ENCODE data around the gene ARHGAP21.

GRCh38 chr10:24724381-24725228 lies 918 bp upstream of the ARHGAP21 start:
- TF ChIP-seq CBX8 (IDR thresholded peaks at IDR 0.05) = no peak
- no peak for TF ChIP-seq CTCF (IDR thresholded peaks at IDR 0.05)
- no peak for TF ChIP-seq FOSL2 (IDR thresholded peaks at IDR 0.05)
- no peak for TF ChIP-seq FOSL2 (CRISPR knock-in tag; IDR thresholded peaks at IDR 0.05)
- TF ChIP-seq POLR2A (IDR thresholded peaks at IDR 0.05; ENCODE audit: low read length) = peak; percentile 76
- no peak; a peak in 2 of 5 replicates for TF ChIP-seq RAD21 (conservative IDR thresholded peaks at IDR 0.05 in 1 of 2, IDR thresholded peaks at IDR 0.05 in 1 of 2)
- TF ChIP-seq, protein P1, sequence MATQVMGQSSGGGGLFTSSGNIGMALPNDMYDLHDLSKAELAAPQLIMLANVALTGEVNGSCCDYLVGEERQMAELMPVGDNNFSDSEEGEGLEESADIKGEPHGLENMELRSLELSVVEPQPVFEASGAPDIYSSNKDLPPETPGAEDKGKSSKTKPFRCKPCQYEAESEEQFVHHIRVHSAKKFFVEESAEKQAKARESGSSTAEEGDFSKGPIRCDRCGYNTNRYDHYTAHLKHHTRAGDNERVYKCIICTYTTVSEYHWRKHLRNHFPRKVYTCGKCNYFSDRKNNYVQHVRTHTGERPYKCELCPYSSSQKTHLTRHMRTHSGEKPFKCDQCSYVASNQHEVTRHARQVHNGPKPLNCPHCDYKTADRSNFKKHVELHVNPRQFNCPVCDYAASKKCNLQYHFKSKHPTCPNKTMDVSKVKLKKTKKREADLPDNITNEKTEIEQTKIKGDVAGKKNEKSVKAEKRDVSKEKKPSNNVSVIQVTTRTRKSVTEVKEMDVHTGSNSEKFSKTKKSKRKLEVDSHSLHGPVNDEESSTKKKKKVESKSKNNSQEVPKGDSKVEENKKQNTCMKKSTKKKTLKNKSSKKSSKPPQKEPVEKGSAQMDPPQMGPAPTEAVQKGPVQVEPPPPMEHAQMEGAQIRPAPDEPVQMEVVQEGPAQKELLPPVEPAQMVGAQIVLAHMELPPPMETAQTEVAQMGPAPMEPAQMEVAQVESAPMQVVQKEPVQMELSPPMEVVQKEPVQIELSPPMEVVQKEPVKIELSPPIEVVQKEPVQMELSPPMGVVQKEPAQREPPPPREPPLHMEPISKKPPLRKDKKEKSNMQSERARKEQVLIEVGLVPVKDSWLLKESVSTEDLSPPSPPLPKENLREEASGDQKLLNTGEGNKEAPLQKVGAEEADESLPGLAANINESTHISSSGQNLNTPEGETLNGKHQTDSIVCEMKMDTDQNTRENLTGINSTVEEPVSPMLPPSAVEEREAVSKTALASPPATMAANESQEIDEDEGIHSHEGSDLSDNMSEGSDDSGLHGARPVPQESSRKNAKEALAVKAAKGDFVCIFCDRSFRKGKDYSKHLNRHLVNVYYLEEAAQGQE (IDR thresholded peaks at IDR 0.05) = no peak; the same call in 1 of the 2 replicates
- no peak for TF ChIP-seq ZFP36 (IDR thresholded peaks at IDR 0.05; ENCODE audit: borderline replicate concordance, partially characterized antibody)
- no peak for TF ChIP-seq EHMT2 (IDR thresholded peaks at IDR 0.05; ENCODE audit: low read depth)

Data from A549 (cell line).